Trophoblast cell (in vitro differentiated cells and primary cell): ENCODE measurements around the gene RPTOR.

ENCODE experiments used
- DNase-seq, 2 donors: peaks; one replicate each; pipeline ENCODE4 v3.0.0-alpha.2; 2016
- H2AFZ ChIP-seq: 2 replicates; pipeline ENCODE4 v1.6.1; 2013; ENCODE audit warnings: low read length, moderate library complexity, mild to moderate bottlenecking; ENCODE audit not compliant: insufficient read depth, poor library complexity
- H2AK5ac ChIP-seq: 2 replicates; pipeline ENCODE4 v1.6.1; 2013; ENCODE audit warnings: mild to moderate bottlenecking, low read length
- H2BK120ac ChIP-seq: 2 replicates; pipeline ENCODE4 v1.6.1; 2013; ENCODE audit warnings: low read length, mild to moderate bottlenecking, moderate library complexity; ENCODE audit not compliant: insufficient read depth, poor library complexity
- H2BK12ac ChIP-seq: 2 replicates; pipeline ENCODE4 v1.6.1; 2013; ENCODE audit warnings: mild to moderate bottlenecking, low read length, moderate library complexity
- H2BK5ac ChIP-seq: 2 replicates; pipeline ENCODE4 v1.6.1; 2013; ENCODE audit warnings: low read length, low read depth, moderate library complexity, mild to moderate bottlenecking; ENCODE audit not compliant: poor library complexity
- H3K14ac ChIP-seq: 2 replicates; pipeline ENCODE4 v1.6.1; 2013; ENCODE audit warnings: mild to moderate bottlenecking, low read length
- H3K18ac ChIP-seq: 2 replicates; pipeline ENCODE4 v1.6.1; 2013; ENCODE audit warnings: mild to moderate bottlenecking, low read length
- H3K23ac ChIP-seq: 2 replicates; pipeline ENCODE4 v1.6.1; 2013; ENCODE audit warnings: low read length
- H3K27ac ChIP-seq: 2 replicates; pipeline ENCODE4 v1.5.1; 2013; ENCODE audit warnings: low read depth, mild to moderate bottlenecking, inconsistent platforms, low read length, moderate library complexity
- H3K27me3 ChIP-seq: 2 replicates; pipeline ENCODE4 v1.6.1; 2013; ENCODE audit warnings: inconsistent platforms, mild to moderate bottlenecking, low read length, moderate library complexity; ENCODE audit not compliant: insufficient read depth
- H3K36me3 ChIP-seq, 2 experiments: 1 replicate in 1 of 2; 2 replicates in 1 of 2; pipeline ENCODE4 v1.6.1; 2013; ENCODE audit warnings: low read length in 2 of 2, mild to moderate bottlenecking in 2 of 2, moderate library complexity in 1 of 2; ENCODE audit not compliant: insufficient read depth in 2 of 2, control insufficient read depth in 1 of 2
- H3K4ac ChIP-seq: 2 replicates; pipeline ENCODE4 v1.6.1; 2013; ENCODE audit warnings: low read depth, mild to moderate bottlenecking, low read length, moderate library complexity
- H3K4me1 ChIP-seq, 2 experiments: 1 replicate in 1 of 2; 2 replicates in 1 of 2; pipeline ENCODE4 v1.6.1; 2013; ENCODE audit warnings: low read length in 2 of 2, mild to moderate bottlenecking in 2 of 2, moderate library complexity in 1 of 2; ENCODE audit not compliant: insufficient read depth in 2 of 2, control insufficient read depth in 1 of 2
- H3K4me2 ChIP-seq: 2 replicates; pipeline ENCODE4 v1.6.1; 2013; ENCODE audit warnings: inconsistent platforms, mild to moderate bottlenecking, low read length, moderate library complexity
- H3K4me3 ChIP-seq: 2 replicates; pipeline ENCODE4 v1.5.1; 2013; ENCODE audit warnings: mild to moderate bottlenecking, low read depth, low read length, inconsistent platforms
- H3K79me1 ChIP-seq: one replicate; pipeline ENCODE4 v1.6.1; 2013; ENCODE audit warnings: low read length
- H3K79me2 ChIP-seq: 2 replicates; pipeline ENCODE4 v1.6.1; 2013; ENCODE audit warnings: low read length, mild to moderate bottlenecking; ENCODE audit not compliant: control insufficient read depth, insufficient read depth, poor library complexity
- H3K9ac ChIP-seq: 2 replicates; pipeline ENCODE4 v1.6.1; 2013; ENCODE audit warnings: mild to moderate bottlenecking, low read length
- H3K9me3 ChIP-seq: 2 replicates; pipeline ENCODE4 v1.6.1; 2013; ENCODE audit warnings: low read depth, mild to moderate bottlenecking, control low read depth, inconsistent platforms, low read length; ENCODE audit not compliant: insufficient read depth
- H4K12ac ChIP-seq: 2 replicates; pipeline ENCODE4 v1.6.1; 2013; ENCODE audit warnings: low read depth, mild to moderate bottlenecking, low read length, moderate library complexity
- H4K8ac ChIP-seq: 2 replicates; pipeline ENCODE4 v1.6.1; 2013; ENCODE audit warnings: low read depth, mild to moderate bottlenecking, low read length, moderate library complexity
- H4K91ac ChIP-seq: one replicate; pipeline ENCODE4 v1.6.1; 2013; ENCODE audit warnings: low read depth, mild to moderate bottlenecking, low read length, moderate library complexity
- WGBS: extraction: QIAGEN DNeasy Blood & Tissue Kit; methylation state at CpG from one replicate; pipeline ENCODE4 v1.1.7; 2013; ENCODE audit warnings: missing lambda C conversion rate; ENCODE audit not compliant: insufficient read length, insufficient coverage; ENCODE audit errors: extremely low coverage; 5-methylcytosine and 5-hydroxymethylcytosine counted together

RPTOR gene

DNA sequence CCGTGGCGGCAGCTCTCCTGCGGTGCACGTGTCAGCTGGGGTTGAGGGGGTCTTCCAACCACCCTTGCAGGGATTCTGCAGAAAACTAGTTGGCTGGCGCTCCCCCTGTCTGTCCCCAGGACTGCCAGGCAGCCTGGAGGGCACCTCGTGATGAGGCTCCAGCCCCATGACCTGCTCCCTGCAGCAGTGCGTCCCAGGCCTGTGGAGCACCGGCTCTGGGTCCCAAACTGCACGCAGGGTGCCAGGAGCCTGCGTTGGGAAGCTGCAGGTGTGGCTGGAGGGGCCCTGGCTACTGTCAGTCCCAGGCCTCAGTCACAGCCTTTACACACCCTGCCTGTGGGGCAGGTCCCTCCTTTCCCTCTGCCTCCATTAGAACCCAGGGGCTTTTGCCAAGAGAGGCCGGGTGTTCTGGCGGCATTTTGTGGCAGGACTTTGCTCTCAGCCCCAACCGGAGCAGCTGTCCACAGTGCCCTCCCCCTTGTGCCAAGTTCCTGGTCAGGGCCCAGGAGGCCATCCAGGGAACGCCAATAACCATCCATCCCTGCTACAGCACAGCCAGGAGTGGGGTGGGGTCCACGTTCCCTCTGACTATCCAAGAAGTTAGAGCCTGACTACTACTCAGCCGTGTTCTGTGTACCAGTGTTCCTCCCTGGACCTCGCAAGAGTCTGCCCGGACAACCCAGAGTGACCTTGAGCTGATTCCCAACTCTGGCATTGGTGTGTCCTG, 456.2 kb downstream of the RPTOR start:
- no peak overlapping the region for H3K4me2 ChIP-seq

DNA sequence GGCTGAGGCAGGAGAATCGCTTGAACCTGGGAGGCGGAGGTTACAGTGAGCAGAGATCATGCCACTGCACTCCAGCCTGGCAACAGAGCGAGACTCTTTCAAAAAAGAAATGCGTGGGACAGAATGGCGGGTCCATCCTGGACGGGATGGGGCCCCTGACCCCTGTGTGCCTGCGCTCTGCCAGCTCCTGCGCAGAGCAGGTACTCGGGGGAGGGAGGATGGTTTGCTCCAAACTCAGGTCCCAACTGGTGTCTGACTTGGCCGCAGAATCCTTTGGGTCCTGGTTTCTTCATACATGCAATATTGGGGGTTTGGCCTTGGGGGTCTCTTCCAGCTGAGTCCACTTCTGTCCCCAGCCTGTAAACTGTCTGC, 457.4 kb downstream of the RPTOR start:
- Histone ChIP-seq H3K27ac (no peak overlapping the region), H3K4me1 (no peaks in the 10 kb centered on the region), H2AFZ (no peak overlapping the region), H4K91ac (no peak overlapping the region), H3K14ac (no peak overlapping the region), H3K23ac (no peak overlapping the region), H2BK5ac (no peak overlapping the region), H3K4ac (no peak overlapping the region), H4K8ac (no peak overlapping the region), H2BK12ac (no peak overlapping the region), H3K79me1 (no peaks in the 10 kb centered on the region), H4K12ac (no peak overlapping the region), H2AK5ac (no peak overlapping the region), H2BK120ac (no peak overlapping the region), H3K4me2 (no peak overlapping the region), H3K27me3 (peaks cover 20% of the 10 kb centered on the region), H3K79me2 (no peaks in the 10 kb centered on the region), H3K36me3 (peaks cover 30 to 34% of the 10 kb centered on the region in 2 experiments), H3K9ac (no peak overlapping the region), H3K4me3 (no peak overlapping the region), H3K18ac (no peak overlapping the region), H3K9me3 (peaks cover 3% of the 10 kb centered on the region)
- no CpG with 5 or more reads among the region's 10 CpGs for WGBS
- no peak for DNase-seq

More for the DNA sequence above, 456.2 kb downstream of the RPTOR start:
- no peaks in the 10 kb centered on the region for H3K79me2 ChIP-seq
- H3K23ac ChIP-seq: no peak overlapping the region
- peaks cover 41 to 44% of the 10 kb centered on the region in 2 experiments for H3K36me3 ChIP-seq
- H4K12ac ChIP-seq: no peak overlapping the region
- DNase-seq: no peak
- no peaks in the 10 kb centered on the region for H3K4me1 ChIP-seq
- H3K27ac ChIP-seq: no peak overlapping the region
- no peak overlapping the region for H3K18ac ChIP-seq
- no peak overlapping the region for H2BK120ac ChIP-seq
- no peak overlapping the region for H3K9ac ChIP-seq
- H4K91ac ChIP-seq: no peak overlapping the region
- H4K8ac ChIP-seq: no peak overlapping the region
- no peak overlapping the region for H3K4ac ChIP-seq
- no peaks in the 10 kb centered on the region for H3K79me1 ChIP-seq
- no peak overlapping the region for H3K4me3 ChIP-seq
- H3K9me3 ChIP-seq: peaks cover 3% of the 10 kb centered on the region
- no peak overlapping the region for H2AFZ ChIP-seq
- H2BK5ac ChIP-seq: no peak overlapping the region
- no peak overlapping the region for H3K14ac ChIP-seq
- no CpG with 5 or more reads among the region's 18 CpGs for WGBS
- H2BK12ac ChIP-seq: no peak overlapping the region
- H2AK5ac ChIP-seq: no peak overlapping the region
- peaks cover 16% of the 10 kb centered on the region for H3K27me3 ChIP-seq

DNA sequence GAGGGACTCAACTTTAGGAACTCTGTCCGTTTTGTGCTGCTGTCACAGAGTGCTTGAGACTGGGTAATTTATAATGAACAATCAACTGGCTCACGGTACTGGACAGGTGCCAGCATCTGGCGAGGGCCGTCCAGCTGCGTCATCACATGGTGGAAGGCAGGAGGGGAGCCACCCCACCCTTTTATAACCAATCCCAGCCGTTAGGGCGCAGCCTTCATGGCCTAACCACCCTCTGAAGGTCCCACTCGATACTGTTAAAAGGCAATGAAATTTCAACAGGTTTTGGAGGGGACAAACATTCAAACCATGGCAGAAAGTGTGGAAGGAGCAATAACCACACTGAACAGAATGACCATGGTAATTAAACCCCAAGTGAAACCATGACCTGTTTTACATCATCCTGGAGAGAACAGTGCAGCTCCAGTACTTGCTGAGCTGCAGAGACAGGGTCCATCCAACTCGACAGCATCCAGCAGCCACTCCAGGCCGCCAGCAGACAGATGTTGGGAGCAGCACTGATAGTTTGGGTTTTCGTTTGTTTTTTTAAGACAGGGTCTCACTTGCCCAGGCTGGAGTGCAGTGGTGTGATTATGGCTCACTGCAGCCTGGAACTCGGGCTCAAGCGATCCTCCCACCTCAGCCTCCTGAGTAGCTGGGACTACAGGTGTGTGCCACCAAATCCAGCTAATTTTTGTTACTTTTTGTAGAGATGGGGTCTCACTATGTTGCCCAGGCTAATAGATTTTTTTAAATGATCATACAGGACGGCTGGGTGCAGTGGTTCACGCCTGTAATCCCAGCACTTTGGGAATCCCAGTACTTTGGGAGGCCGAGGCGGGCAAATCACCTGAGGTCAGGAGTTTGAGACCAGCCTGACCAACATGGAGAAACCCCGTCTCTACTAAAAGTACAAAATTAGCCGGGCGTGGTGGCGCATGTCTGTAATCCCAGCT, 458.0 kb downstream of the RPTOR start:
- no peaks in the 10 kb centered on the region for H3K79me1 ChIP-seq
- peaks cover 23 to 27% of the 10 kb centered on the region in 2 experiments for H3K36me3 ChIP-seq
- H3K79me2 ChIP-seq: no peaks in the 10 kb centered on the region
- WGBS: no CpG with 5 or more reads among the region's 21 CpGs
- no peak overlapping the region for H4K91ac ChIP-seq
- no peak overlapping the region for H2AK5ac ChIP-seq
- H3K14ac ChIP-seq: no peak overlapping the region
- no peak for DNase-seq
- H3K27ac ChIP-seq: no peak overlapping the region
- peaks cover 20% of the 10 kb centered on the region for H3K27me3 ChIP-seq
- no peak overlapping the region for H4K8ac ChIP-seq
- peaks cover 3% of the 10 kb centered on the region for H3K9me3 ChIP-seq
- H2BK5ac ChIP-seq: no peak overlapping the region
- H4K12ac ChIP-seq: no peak overlapping the region
- H2AFZ ChIP-seq: no peak overlapping the region
- H3K4me1 ChIP-seq: no peaks in the 10 kb centered on the region
- H3K4me2 ChIP-seq: no peak overlapping the region
- no peak overlapping the region for H3K23ac ChIP-seq
- no peak overlapping the region for H3K9ac ChIP-seq
- H2BK120ac ChIP-seq: no peak overlapping the region
- H3K18ac ChIP-seq: no peak overlapping the region
- H3K4me3 ChIP-seq: no peak overlapping the region
- H2BK12ac ChIP-seq: no peak overlapping the region
- H3K4ac ChIP-seq: no peak overlapping the region

DNA sequence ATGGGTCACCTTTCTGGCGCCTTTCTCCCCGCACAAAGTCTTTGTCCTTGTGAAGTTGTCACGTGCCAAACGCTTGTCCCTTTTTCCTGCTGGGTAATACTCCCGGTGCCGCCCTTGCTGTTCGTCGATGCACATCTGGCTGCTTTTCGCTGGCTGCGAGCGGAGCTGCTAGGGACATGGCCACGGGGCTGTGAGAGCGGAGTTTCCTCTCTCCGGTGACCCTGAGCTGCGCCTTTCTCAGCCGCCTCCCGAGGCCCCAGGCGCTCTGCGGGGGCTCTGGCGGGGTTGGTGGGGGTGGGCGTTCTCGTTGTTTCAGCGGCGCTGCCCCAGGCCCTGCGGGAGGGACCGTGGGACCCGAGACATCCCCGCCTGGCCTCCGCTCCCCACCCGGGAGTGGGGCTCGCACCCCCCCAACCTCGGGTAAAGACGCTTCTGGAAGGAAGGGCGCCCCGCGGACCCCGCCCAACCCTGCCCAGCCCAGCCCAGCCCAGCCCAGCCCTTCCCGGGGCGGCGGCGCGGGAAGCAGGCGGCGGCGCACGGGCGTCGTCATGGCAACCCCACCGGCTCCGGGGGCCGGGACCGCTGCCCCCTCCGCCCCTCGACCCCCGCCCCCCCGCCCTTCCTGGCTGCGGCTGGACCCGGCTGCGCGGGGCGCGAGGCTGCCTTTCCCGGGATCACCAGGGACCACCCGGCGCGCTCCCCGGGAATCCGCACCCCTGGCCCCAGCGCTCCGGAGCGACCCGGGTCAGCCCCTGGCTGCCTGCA, 459.3 kb downstream of the RPTOR start:
- Histone ChIP-seq H3K9me3 (peaks cover 3% of the 10 kb centered on the region), H3K79me2 (no peaks in the 10 kb centered on the region), H3K4me1 (no peaks in the 10 kb centered on the region), H3K14ac (no peak overlapping the region), H4K12ac (no peak overlapping the region), H2BK12ac (no peak overlapping the region), H3K4me3 (no peak overlapping the region), H2BK5ac (no peak overlapping the region), H3K27me3 (peaks cover 20% of the 10 kb centered on the region), H4K8ac (no peak overlapping the region), H3K4ac (no peak overlapping the region), H3K18ac (no peak overlapping the region), H3K79me1 (no peaks in the 10 kb centered on the region), H3K27ac (no peak overlapping the region), H3K23ac (no peak overlapping the region), H3K36me3 (peaks cover 11 to 15% of the 10 kb centered on the region in 2 experiments), H2BK120ac (no peak overlapping the region), H3K4me2 (no peak overlapping the region), H2AFZ (no peak overlapping the region), H3K9ac (no peak overlapping the region), H2AK5ac (no peak overlapping the region), H4K91ac (no peak overlapping the region)
- WGBS: no CpG with 5 or more reads among the region's 72 CpGs
- DNase-seq: peak in 1 of 2 donors; percentile 32
